Measurements from ENCODE around the gene METRNL.
A peak's percentile ranks its signal among the peaks of the same experiment; 100 is the strongest.

Gene METRNL

DNA sequence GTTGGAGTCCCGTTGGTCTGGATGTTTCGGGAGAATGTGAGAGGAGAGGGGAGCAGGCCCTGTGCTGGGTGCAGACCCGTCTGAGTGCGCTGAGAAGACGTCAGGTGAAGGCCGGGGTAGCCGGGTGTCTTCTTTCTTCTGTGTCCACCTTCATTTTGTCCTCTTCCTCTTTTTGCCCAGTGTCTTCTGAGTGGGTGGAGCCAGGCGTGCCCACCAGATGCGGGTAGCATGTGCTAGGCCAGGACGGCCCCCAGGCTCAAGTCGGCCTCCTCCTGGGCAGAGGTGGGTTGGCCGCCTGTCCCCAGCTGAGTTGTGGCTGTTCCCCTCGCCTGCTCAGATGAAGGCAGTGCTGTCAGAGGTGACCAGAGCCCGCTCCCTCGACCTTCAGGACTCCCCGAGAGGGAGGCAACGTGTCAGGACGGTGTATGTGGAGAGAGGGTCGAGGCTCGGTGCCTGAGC is 3.5 kb downstream of the METRNL start:
- no peaks in the 10 kb centered on the region for H3K79me2 ChIP-seq (ENCODE audit: insufficient read depth, low read length)
- peak overlapping the region; percentile 66; the same call in 1 of the 2 replicates for H3K4me2 ChIP-seq (ENCODE audit: low read length)
- H4K20me1 ChIP-seq (ENCODE audit: insufficient read depth, low read length) = no peaks in the 10 kb centered on the region
- no peaks in the 10 kb centered on the region for H3K36me3 ChIP-seq (ENCODE audit: insufficient read depth, low read length)
- H3K9me2 ChIP-seq (ENCODE audit: low read depth, low read length) = no peaks in the 10 kb centered on the region
- H3F3A ChIP-seq (ENCODE audit: insufficient read depth, low read length) = no peaks in the 10 kb centered on the region
- no peak overlapping the region for H3K4me3 ChIP-seq (ENCODE audit: low read depth, low read length, poor library complexity, severe bottlenecking)
- no peaks in the 10 kb centered on the region for H3K9me3 ChIP-seq (ENCODE audit: low read length)
- peaks cover 69% of the 10 kb centered on the region for H3K4me1 ChIP-seq (ENCODE audit: insufficient read depth, low read length, severe bottlenecking)
- H3K27me3 ChIP-seq (ENCODE audit: insufficient read depth, low read length) = peaks cover 6% of the 10 kb centered on the region; the same call in 1 of the 2 replicates
- H3K9ac ChIP-seq (ENCODE audit: low read length) = no peak overlapping the region; the same call in 1 of the 2 replicates
- H3K27ac ChIP-seq (ENCODE audit: low read depth, low read length, poor library complexity, severe bottlenecking) = peak overlapping the region; percentile 52
- no peak overlapping the region for H2AFZ ChIP-seq (ENCODE audit: low read length)
- TF ChIP-seq CTCF (IDR thresholded peaks at IDR 0.05; ENCODE audit: low read length) (no peak), EZH2 (IDR thresholded peaks at IDR 0.05; ENCODE audit: borderline replicate concordance, low read length) (no peak)

GRCh38 chr17:83083368-83084201 is 4.2 kb downstream of the METRNL start:
- Histone ChIP-seq H3K9me3 (ENCODE audit: low read length) (no peaks in the 10 kb centered on the region), H3K27ac (ENCODE audit: low read depth, low read length, poor library complexity, severe bottlenecking) (peak overlapping the region; percentile 52), H3K79me2 (ENCODE audit: insufficient read depth, low read length) (no peaks in the 10 kb centered on the region), H2AFZ (ENCODE audit: low read length) (no peak overlapping the region), H3K36me3 (ENCODE audit: insufficient read depth, low read length) (no peaks in the 10 kb centered on the region), H3K27me3 (ENCODE audit: insufficient read depth, low read length) (no peaks in the 10 kb centered on the region), H3K9me2 (ENCODE audit: low read depth, low read length) (no peaks in the 10 kb centered on the region), H3K4me1 (ENCODE audit: insufficient read depth, low read length, severe bottlenecking) (peaks cover 63% of the 10 kb centered on the region), H3K9ac (ENCODE audit: low read length) (no peak overlapping the region; the same call in 1 of the 2 replicates), H4K20me1 (ENCODE audit: insufficient read depth, low read length) (no peaks in the 10 kb centered on the region), H3K4me2 (ENCODE audit: low read length) (peak overlapping the region; percentile 24; the same call in 1 of the 2 replicates), H3F3A (ENCODE audit: insufficient read depth, low read length) (no peaks in the 10 kb centered on the region), H3K4me3 (ENCODE audit: low read depth, low read length, poor library complexity, severe bottlenecking) (no peak overlapping the region)
- TF ChIP-seq CTCF (IDR thresholded peaks at IDR 0.05; ENCODE audit: low read length) (no peak), EZH2 (IDR thresholded peaks at IDR 0.05; ENCODE audit: borderline replicate concordance, low read length) (no peak)

- H2AFZ ChIP-seq (ENCODE audit: low read length) = no peak overlapping the region
- H3K36me3 ChIP-seq (ENCODE audit: insufficient read depth, low read length) = no peaks in the 10 kb centered on the region
- H3K79me2 ChIP-seq (ENCODE audit: insufficient read depth, low read length) = no peaks in the 10 kb centered on the region
- H3K9me2 ChIP-seq (ENCODE audit: low read depth, low read length) = no peaks in the 10 kb centered on the region
- no peaks in the 10 kb centered on the region for H4K20me1 ChIP-seq (ENCODE audit: insufficient read depth, low read length)
- H3K4me3 ChIP-seq (ENCODE audit: low read depth, low read length, poor library complexity, severe bottlenecking) = no peak overlapping the region
- TF ChIP-seq CTCF (IDR thresholded peaks at IDR 0.05; ENCODE audit: low read length) = no peak
- TF ChIP-seq EZH2 (IDR thresholded peaks at IDR 0.05; ENCODE audit: borderline replicate concordance, low read length) = no peak
- no peak overlapping the region for H3K9ac ChIP-seq (ENCODE audit: low read length)
- no peak overlapping the region; the same call in 1 of the 2 replicates for H3K4me2 ChIP-seq (ENCODE audit: low read length)
- H3K27ac ChIP-seq (ENCODE audit: low read depth, low read length, poor library complexity, severe bottlenecking) = no peak overlapping the region
- H3F3A ChIP-seq (ENCODE audit: insufficient read depth, low read length) = no peaks in the 10 kb centered on the region
- H3K27me3 ChIP-seq (ENCODE audit: insufficient read depth, low read length) = no peaks in the 10 kb centered on the region
- no peaks in the 10 kb centered on the region for H3K9me3 ChIP-seq (ENCODE audit: low read length)
- H3K4me1 ChIP-seq (ENCODE audit: insufficient read depth, low read length, severe bottlenecking) = peaks cover 57% of the 10 kb centered on the region
Measured at GRCh38 chr17:83084214-83084613, 4.8 kb downstream of the METRNL start.

Measured in OCI-LY1 (cell line).